NCI-H2107 (cell line): ENCODE data around the gene SNRPD3.
"Not testable (repeated sequence)": the region's sequence is repeated elsewhere in the genome, so short reads cannot be mapped to it uniquely, and the experiment has no call there.

Experiments
- DNase-seq: peaks from one replicate; lab custom pipeline; 2025; lab: John Stamatoyannopoulos, UW

SNRPD3 gene

DNA sequence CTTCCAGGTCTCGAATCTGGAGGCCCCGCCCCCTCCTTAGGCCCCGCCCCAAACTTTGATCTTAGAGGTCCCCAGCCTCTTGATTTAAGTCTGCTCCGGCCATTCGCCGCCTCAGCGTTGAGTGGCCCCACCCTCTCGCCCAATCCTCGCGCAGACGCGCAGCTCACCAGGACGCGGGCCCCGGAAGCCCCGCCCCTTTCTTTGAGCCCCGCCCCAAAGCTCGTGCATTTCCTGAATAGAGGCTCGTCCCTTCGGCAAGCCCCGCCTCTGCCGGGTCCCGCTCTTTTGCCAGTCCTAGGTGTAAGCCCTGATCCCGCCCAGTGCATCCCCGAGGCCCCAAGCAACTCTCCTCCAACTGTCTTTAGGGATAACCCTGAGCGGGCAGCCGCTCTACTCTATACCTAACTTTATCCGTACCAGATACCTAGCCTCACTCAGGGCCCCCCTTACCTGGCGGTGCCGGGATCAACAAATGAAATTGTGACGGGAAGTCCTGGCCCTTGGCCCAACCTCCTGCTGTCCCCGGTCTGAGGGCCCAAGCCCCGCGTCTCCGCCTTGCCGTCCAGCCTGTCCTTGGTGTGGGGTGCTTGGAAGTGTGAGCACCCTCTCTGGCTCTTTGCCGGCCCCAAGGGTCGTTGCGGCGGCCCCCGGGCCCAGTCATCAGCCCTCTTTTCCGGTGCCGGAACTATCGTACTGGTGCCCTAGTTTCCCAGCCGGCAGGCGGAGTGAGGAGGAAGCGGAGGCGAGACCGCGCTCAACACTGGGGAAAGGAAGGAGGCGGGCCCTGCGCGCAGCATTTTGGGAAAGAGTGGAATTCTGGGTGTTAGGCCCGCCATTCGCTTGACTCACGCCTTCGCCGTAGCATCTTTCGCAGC is at the start of gene SNRPD3:
SNRPD3 (plus strand) TSS at position 835 of the 875 bp plus-strand sequence. CDS start 1,676 bp downstream, outside the sequence.
- peak; percentile 92 for DNase-seq

DNA sequence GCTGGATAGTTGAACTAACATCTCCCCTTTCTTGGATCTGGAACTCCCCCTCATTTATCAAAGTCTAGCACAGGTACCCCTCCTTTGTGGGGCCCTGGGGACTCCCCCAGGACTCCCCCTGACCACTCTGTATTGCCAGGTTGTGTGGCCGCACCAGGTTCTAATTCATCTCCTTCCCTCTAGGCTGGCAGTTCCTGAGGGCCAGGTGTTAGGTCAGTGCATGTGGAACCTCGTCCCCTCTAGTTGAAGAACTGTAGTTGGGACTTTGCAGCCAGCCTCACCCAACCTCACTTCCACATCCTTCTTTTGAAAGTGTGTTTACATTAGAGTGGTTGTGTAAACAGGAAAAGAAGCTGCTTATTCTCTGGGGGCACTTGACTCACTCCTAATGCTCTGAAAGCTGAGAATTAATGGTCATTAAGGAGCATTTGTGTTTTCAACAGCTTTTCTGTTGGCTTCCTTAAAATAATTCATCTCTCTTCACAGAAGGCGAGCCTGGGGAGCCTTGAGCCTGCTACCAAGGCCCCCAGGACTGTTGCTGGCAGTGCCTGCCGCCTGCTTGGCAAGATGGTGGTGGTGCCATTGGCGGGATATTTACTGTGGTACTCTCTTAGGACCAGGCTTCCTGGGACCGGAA is 48.9 kb upstream of the SNRPD3 start:
- DNase-seq, result peak; percentile 39

GRCh38 chr22:24507716-24508115 is 48.1 kb upstream of the SNRPD3 start:
- no peak for DNase-seq

- no peak for DNase-seq
Measured at GRCh38 chr22:24510637-24511625, 44.9 kb upstream of the SNRPD3 start.

GRCh38 chr22:24512043-24512442 is 43.8 kb upstream of the SNRPD3 start:
- no peak for DNase-seq

DNA sequence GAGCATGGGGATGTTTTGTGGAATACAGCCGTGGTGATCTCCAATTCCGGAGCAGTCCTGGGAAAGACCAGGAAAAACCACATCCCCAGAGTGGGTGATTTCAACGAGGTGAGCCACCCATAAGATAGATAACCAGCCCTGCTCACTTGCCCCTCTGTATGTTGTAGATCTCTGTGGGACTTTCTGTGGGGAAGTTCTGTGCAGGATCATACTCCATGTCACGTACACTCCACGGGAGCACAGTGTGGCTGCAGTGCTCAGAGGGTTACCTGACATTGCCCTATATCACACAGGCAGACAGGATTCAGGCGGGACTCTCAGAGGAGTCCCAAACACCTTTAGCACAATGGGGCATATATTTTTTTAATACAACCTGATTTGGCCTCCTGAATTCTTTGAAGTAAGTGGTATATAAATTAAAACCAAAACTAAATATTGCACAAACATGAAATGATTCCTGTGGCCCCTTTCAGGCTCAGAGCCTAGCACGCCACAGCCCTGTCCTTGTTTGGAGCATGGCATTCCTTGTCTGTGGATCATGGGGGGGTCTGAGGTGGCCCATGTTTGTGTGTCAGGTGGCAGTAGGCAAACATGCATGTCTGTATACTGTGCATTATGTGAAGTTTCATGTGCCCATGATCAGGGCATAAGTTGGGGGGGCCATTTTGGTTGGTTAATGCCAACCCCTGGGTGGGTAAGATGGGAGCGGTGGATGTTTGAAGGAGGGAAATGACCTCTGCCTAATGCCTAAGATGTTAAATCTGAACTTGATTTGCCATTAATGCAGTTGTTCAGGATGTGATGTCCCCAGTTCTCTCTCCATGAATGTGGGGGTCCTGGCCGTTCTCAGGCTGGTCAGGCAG is 42.2 kb upstream of the SNRPD3 start:
- DNase-seq, result no peak

DNA sequence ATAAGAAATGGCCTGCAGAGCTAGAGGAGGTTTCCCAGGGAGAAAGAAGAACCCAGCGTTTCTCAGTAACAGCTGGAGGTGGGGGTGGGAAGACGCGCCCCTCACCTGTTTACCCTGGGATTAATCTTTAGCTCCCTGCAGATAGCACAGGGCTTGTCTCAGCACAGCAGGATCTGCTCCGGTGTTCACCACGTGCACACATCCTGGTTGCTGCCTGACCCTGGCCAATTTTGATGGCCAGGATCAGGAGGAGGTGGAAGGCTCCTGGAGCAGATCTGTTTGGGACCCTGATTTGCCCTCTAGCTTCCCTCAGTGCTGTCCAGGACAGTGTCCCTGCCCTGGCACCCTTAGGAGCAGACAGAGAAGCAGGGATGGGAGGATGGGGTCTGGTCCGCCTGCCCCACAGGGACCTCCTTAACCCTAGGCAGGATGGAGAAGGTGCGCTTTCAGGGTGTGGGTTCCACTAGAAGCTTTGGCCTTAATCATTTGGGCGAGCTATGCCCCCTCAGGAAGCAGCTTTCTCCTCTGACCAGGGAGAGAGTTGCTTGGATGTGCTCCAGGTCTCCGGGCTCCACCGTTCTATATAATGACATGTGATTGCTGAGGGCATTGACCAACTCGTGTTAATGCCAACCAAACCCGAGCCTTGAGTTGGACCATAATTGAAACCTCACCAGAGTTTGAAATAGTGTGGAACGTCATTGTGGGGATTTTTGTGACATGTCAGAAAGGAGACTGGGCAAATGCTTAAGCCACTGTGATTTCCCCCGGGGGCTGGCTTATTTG is 41.4 kb upstream of the SNRPD3 start:
- no peak for DNase-seq

DNA sequence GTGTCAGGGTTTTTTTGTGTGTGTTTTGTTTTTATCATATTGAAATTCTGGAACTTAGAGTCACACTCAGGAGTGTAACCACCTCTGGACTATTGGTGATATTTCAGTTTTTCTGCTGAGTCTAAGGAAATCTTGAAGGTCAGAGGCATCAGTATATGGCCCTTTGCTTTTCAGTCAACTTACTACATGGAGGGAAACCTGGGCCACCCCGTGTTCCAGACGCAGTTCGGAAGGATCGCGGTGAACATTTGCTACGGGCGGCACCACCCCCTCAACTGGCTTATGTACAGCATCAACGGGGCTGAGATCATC is 40.8 kb upstream of the SNRPD3 start:
- no peak for DNase-seq

DNA sequence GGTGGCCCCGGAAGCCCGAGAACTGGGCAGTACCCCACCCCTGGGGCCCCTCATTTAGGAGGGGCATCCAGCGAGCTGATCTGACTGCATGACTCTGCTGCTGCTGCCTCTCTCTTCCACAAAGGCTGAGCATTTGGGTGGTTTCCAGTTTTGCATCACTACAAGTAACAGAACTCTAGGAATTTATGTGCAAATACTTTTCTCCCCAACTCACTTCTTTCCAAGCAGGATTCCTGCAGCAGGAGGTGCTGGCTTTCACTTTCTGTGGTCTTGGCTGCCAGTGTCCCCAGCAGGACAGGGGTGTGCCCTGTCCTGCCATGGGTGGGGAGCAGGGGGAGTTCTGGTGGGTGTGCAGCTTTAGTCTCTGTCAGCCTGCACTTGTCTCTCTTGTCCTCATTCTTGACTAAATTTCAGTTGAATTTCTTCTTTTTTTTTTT is 39.5 kb upstream of the SNRPD3 start:
- no peak for DNase-seq

DNA sequence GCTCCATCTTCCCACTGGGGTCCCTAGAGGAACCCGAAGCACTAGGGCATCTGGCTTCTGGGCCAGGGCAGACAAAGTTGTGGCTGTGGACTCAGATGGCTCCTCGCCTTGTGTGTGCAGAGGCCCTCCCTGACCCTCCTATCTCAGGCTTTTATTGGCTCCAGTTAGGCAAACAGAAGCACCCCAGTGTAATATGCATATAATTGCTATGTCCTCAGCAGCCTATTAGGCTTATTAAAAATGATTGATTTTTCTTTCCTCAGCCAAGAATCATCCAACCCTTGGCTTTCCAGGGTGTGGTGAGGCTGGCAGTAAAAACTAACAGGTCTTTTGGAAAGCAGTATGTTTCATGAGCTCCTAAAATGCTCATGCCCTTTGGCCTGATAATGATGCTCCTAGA is 38.4 kb upstream of the SNRPD3 start:
- no peak for DNase-seq

DNA sequence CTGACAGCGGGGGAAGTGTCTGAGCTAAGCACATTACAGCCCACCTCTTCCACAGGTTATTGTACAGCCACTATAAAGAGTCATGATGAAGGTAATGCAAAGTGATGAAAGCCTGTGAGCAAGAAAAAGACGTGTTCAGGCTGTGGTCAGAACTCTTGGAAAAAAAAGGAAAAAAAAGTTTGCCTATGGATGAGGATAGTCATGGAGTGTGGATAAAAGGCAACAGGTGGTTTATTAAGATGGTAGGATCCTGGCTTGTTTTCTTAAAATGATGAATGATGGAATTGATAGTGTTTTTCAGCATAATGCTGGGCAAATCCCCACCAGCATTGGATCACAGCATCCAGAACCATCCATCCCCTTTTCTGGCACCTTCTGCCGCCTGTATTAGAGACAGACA is 37.6 kb upstream of the SNRPD3 start:
- DNase-seq, result no peak

DNA sequence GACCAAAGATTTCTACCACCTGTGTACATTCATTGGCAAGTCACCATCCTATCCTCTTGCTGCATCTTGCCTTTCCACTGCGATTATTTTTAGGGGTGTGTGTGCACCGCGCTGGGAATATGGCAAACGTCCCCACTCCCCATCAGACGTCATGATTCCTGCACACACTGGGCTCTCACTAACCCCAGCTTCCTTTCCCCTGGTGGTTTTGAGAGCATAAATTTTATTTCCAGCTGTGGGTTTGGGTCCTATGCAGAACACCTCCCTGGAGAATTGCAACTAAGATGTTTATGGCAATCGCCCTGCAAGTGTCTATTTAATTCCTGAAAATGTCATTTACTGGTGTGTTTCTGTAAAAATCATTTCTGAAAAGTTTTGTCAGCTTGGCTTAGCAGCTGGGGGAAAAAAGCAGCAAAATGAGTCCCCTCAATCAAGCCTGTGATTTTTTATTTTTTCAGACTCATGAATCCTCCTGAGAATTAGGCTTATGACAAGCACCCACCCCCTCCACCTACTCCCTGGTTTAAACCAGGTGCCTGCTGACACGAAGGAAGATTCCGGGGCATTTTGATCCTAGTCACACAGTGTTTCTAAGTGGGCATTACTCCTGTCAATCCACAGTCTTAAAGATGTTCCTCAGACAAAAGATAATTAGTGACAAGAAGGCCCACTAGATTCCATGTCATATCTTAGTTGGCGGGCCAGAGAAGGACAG is 36.9 kb upstream of the SNRPD3 start:
- no peak for DNase-seq

- DNase-seq, result no peak
Measured at GRCh38 chr22:24519496-24519895, 36.3 kb upstream of the SNRPD3 start.

DNA sequence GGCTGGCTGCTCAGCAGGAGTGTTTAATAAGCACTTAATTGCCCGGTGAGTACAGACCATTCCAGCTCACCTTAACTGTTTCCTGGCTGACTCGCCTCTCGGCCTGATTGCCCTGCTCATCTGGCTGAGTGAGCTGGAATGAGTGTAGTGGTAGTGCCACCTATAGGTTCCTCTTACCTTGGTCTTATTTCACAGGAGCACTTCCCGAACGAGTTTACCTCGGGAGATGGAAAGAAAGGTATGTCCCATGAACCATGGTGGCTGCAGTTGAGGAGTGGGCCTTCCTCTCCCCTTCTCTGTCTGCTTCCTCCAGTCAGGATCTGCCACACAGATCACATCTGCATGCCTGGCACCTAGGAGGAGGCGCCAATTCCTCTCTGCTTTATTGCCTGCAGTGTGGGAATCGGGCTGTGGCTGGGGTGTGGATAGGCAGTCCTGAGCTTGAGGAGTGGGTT is 34.0 kb upstream of the SNRPD3 start:
- DNase-seq, result peak; percentile 29

GRCh38 chr22:24523873-24524272 is 31.9 kb upstream of the SNRPD3 start:
- no peak for DNase-seq

GRCh38 chr22:24525416-24526037 is 30.3 kb upstream of the SNRPD3 start:
- peak; percentile 42 for DNase-seq

DNA sequence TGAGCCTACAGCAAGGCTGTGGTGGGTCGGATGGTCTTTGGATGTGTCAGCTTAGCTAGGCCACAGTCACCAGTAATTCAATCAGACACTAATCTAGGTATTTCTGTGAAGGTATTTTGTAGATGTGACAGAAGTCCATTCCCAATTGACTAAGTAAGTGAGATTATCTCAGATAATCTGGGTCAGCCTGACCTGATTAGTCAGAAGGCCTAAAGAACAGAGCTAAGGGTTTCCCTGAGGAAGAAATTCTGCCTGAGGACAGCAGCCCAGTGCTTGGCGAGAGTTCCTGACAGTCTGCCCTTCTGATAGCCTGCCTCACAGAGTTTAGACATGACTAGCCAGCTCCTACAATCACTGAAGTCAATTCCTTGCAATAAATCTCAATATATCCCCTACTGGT is 29.6 kb upstream of the SNRPD3 start:
- DNase-seq, result no peak

DNA sequence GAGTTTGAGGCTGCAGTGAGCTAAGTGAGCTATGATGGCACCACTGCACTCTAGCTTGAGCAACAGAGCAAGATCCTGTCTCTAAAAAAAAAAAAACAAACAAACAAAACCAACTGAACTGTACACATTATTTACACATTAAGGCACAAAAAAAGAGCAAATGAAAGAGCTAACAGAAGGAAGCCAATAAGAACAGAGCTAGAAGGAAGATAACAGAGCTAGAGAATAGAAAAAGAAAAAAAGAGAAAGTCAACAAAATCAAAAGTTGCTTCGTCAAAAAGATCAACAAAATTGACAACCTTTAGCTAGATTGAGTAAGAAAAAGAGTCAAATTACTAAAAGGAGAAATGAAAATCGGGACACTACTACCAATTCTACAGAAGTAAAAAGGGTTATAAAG is 25.9 kb upstream of the SNRPD3 start:
- DNase-seq, result no peak

DNA sequence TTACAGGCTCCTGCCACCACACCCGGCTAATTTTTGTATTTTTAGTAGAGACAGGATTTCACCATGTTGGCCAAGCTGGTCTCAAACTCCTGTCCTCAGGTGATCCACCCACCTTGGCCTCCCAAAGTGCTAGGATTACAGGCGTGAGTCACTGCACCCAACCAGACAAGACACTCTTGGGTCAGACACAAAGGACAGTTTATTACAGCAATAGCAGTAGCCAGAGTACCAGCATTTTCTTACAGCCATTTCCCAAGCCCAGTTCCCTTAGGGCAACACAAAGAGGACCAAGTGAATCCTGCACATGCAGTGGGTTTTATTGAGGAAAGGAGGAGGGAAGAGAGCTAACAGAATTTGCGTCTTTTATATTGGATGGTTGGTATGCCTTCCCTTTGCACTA is 24.8 kb upstream of the SNRPD3 start:
- DNase-seq, result not testable (repeated sequence)
